Measurements from ENCODE around the gene WDFY1.
A peak's percentile ranks its signal among the peaks of the same experiment; 100 is the strongest.

The WDFY1 gene

DNA sequence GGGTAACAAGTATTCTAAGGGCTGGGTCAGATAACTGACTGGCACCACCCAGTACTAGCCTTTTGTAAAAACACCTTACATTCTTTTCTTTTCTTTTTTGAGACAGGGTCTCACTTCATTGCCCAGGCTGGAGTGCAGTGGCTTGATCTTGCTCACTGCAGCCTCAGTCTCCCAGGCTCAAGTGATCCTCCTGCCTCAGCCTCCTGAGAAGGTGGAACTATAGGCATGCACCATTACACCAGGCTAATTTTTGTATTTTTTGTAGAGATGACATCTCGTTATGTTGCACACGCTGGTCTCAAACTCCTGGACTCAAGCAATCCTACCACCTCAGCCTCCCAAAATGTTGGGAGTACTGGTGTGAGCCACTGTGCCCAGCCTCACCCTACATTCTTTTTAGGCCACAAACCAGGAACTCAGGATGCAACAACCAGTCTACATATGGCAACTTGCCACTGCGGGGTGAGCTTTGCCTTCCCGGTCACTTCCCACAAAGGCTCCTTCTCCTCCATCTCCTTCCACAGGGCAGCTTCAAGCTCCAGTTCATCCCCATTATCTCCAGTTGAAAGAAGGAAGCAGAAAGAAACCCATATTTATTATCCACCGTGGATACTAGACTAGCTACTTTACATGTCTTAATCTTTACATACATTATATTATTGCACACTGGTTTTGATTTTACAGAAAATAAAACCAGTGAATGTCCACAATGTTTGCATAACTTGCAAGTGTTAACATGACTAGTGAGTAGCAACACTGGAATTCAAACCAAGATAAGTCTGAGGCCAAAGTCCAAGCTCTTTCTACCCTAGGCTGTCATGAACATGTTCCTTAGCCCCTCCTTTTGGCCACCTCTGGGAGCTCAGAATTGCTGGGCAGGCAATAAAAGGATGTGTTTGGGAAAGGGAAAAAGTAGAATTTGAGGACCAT lies 84.1 kb downstream of the WDFY1 start:
- ATAC-seq, result peak; percentile 76
- TF ChIP-seq TOX (CRISPR knock-in tag; IDR thresholded peaks at IDR 0.05; ENCODE audit: borderline replicate concordance), result no peak
- TF ChIP-seq ZC3H10 (CRISPR knock-in tag; IDR thresholded peaks at IDR 0.05), result no peak
- TF ChIP-seq TCF4 (CRISPR knock-in tag; IDR thresholded peaks at IDR 0.05; ENCODE audit: borderline replicate concordance), result no peak
- no peak for TF ChIP-seq RARB (CRISPR knock-in tag; IDR thresholded peaks at IDR 0.05)
- TF ChIP-seq, protein P1, sequence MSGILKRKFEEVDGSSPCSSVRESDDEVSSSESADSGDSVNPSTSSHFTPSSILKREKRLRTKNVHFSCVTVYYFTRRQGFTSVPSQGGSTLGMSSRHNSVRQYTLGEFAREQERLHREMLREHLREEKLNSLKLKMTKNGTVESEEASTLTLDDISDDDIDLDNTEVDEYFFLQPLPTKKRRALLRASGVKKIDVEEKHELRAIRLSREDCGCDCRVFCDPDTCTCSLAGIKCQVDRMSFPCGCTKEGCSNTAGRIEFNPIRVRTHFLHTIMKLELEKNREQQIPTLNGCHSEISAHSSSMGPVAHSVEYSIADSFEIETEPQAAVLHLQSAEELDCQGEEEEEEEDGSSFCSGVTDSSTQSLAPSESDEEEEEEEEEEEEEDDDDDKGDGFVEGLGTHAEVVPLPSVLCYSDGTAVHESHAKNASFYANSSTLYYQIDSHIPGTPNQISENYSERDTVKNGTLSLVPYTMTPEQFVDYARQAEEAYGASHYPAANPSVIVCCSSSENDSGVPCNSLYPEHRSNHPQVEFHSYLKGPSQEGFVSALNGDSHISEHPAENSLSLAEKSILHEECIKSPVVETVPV (CRISPR knock-in tag; IDR thresholded peaks at IDR 0.05), result no peak
- TF ChIP-seq, protein P2, sequence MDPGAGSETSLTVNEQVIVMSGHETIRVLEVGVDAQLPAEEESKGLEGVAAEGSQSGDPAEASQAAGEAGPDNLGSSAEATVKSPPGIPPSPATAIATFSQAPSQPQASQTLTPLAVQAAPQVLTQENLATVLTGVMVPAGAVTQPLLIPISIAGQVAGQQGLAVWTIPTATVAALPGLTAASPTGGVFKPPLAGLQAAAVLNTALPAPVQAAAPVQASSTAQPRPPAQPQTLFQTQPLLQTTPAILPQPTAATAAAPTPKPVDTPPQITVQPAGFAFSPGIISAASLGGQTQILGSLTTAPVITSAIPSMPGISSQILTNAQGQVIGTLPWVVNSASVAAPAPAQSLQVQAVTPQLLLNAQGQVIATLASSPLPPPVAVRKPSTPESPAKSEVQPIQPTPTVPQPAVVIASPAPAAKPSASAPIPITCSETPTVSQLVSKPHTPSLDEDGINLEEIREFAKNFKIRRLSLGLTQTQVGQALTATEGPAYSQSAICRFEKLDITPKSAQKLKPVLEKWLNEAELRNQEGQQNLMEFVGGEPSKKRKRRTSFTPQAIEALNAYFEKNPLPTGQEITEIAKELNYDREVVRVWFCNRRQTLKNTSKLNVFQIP (CRISPR knock-in tag; IDR thresholded peaks at IDR 0.05; ENCODE audit: borderline replicate concordance, low read depth), result no peak
- no peak for TF ChIP-seq SNAI2 (CRISPR knock-in tag; IDR thresholded peaks at IDR 0.05)
- TF ChIP-seq CSDC2 (CRISPR knock-in tag; IDR thresholded peaks at IDR 0.05), result no peak
- TF ChIP-seq ZFP30 (CRISPR knock-in tag; IDR thresholded peaks at IDR 0.05), result no peak
- TF ChIP-seq ARNTL (CRISPR knock-in tag; IDR thresholded peaks at IDR 0.05; ENCODE audit: borderline replicate concordance, low read depth), result no peak
- no peak for TF ChIP-seq ZNF70 (CRISPR knock-in tag; IDR thresholded peaks at IDR 0.05)
- no peak for TF ChIP-seq PPARA (CRISPR knock-in tag; IDR thresholded peaks at IDR 0.05; ENCODE audit: borderline replicate concordance)
- TF ChIP-seq BACH2 (CRISPR knock-in tag; IDR thresholded peaks at IDR 0.05; ENCODE audit: borderline replicate concordance), result no peak
- no peak for TF ChIP-seq ZFP3 (CRISPR knock-in tag; IDR thresholded peaks at IDR 0.05)

DNA sequence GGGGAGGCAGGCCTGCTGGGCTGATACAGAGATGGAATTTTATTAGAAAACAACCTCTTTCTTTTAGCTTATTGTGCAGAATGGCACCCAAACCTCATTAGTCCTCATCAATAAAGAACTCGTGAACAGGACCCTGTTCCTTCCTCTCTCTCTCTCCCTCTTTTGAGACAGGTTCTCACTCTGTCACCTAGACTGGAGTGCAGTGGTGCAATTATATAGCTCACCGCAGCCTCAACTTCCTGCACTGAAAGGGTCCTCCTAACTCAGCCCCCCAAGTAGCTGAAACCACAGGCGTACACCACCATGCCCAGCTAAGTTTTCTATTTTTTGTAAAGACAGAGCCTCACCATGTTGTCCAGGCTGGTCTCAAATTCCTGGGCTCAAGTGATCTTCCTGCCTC lies 86.1 kb downstream of the WDFY1 start:
- TF ChIP-seq, protein P3, sequence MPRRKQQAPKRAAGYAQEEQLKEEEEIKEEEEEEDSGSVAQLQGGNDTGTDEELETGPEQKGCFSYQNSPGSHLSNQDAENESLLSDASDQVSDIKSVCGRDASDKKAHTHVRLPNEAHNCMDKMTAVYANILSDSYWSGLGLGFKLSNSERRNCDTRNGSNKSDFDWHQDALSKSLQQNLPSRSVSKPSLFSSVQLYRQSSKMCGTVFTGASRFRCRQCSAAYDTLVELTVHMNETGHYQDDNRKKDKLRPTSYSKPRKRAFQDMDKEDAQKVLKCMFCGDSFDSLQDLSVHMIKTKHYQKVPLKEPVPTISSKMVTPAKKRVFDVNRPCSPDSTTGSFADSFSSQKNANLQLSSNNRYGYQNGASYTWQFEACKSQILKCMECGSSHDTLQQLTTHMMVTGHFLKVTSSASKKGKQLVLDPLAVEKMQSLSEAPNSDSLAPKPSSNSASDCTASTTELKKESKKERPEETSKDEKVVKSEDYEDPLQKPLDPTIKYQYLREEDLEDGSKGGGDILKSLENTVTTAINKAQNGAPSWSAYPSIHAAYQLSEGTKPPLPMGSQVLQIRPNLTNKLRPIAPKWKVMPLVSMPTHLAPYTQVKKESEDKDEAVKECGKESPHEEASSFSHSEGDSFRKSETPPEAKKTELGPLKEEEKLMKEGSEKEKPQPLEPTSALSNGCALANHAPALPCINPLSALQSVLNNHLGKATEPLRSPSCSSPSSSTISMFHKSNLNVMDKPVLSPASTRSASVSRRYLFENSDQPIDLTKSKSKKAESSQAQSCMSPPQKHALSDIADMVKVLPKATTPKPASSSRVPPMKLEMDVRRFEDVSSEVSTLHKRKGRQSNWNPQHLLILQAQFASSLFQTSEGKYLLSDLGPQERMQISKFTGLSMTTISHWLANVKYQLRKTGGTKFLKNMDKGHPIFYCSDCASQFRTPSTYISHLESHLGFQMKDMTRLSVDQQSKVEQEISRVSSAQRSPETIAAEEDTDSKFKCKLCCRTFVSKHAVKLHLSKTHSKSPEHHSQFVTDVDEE (CRISPR knock-in tag; IDR thresholded peaks at IDR 0.05), result no peak
- TF ChIP-seq ZFP30 (CRISPR knock-in tag; IDR thresholded peaks at IDR 0.05) (no peak), GLIS3 (CRISPR knock-in tag; IDR thresholded peaks at IDR 0.05) (no peak), ZNF8 (CRISPR knock-in tag; IDR thresholded peaks at IDR 0.05) (no peak), PPARA (CRISPR knock-in tag; IDR thresholded peaks at IDR 0.05; ENCODE audit: borderline replicate concordance) (no peak), ISL1 (CRISPR knock-in tag; IDR thresholded peaks at IDR 0.05) (no peak), TCF4 (CRISPR knock-in tag; IDR thresholded peaks at IDR 0.05; ENCODE audit: borderline replicate concordance) (no peak), RARB (CRISPR knock-in tag; IDR thresholded peaks at IDR 0.05) (no peak), ZC3H10 (CRISPR knock-in tag; IDR thresholded peaks at IDR 0.05) (no peak), BACH2 (CRISPR knock-in tag; IDR thresholded peaks at IDR 0.05; ENCODE audit: borderline replicate concordance) (no peak)
- TF ChIP-seq, protein P2 (CRISPR knock-in tag; IDR thresholded peaks at IDR 0.05; ENCODE audit: borderline replicate concordance, low read depth), result no peak
- TF ChIP-seq, protein P1 (CRISPR knock-in tag; IDR thresholded peaks at IDR 0.05), result no peak
- ATAC-seq, result no peak

DNA sequence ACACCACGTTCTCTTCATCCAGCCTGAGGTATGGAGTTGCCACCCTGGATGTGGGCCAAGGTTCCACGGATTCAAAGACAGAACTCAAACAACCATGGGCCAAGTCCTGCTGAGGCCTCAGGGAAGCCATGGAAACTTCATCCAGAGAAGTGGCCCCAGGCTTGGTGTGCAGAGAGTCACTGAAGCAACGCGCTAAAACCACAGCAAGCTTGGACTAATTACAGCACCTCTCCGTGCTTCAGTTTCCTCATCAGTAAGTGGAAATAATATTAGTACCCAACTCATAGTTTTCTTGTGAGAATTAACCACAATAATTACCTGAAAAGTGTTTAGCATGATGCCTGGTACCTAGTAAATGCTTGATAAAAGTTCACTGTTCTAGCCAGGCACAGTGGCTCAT lies 88.6 kb downstream of the WDFY1 start:
- TF ChIP-seq TOX (CRISPR knock-in tag; IDR thresholded peaks at IDR 0.05; ENCODE audit: borderline replicate concordance) (no peak), TCF4 (CRISPR knock-in tag; IDR thresholded peaks at IDR 0.05; ENCODE audit: borderline replicate concordance) (no peak)
- ATAC-seq, result no peak

All from SK-N-SH treated with all-trans-retinoic acid at 6 μM for 48 hours (cell line).